ENCODE measurements around the gene R3HDML.

R3HDML gene

GRCh38 chr20:44355498-44356352, 18.9 kb downstream of the R3HDML start, which contains the start of gene HNF4A:
HNF4A (plus strand) TSS chr20:44355699; CDS start chr20:44355805, 106 bp downstream.
- no peak within 1 kb of the TSS for H3K4me3 ChIP-seq (ENCODE audit: low read length)
- TF ChIP-seq CTCF (IDR thresholded peaks at IDR 0.05; ENCODE audit: insufficient read depth, low read depth, low read length, missing control alignments): no peak
- no peak for DNase-seq (ENCODE audit: low read depth)

GRCh38 chr20:44356353-44356723, 19.5 kb downstream of the R3HDML start:
- H3K4me3 ChIP-seq (ENCODE audit: low read length): no peak overlapping the region
- DNase-seq (ENCODE audit: low read depth): no peak
- TF ChIP-seq CTCF (IDR thresholded peaks at IDR 0.05; ENCODE audit: insufficient read depth, low read depth, low read length, missing control alignments): no peak

- TF ChIP-seq CTCF (IDR thresholded peaks at IDR 0.05; ENCODE audit: insufficient read depth, low read depth, low read length, missing control alignments): no peak
- no peak overlapping the region for H3K4me3 ChIP-seq (ENCODE audit: low read length)
- DNase-seq (ENCODE audit: low read depth): no peak
Observed at GRCh38 chr20:44357020-44357419, 20.2 kb downstream of the R3HDML start.

- no peak for DNase-seq (ENCODE audit: low read depth)
- no peak for TF ChIP-seq CTCF (IDR thresholded peaks at IDR 0.05; ENCODE audit: insufficient read depth, low read depth, low read length, missing control alignments)
- H3K4me3 ChIP-seq (ENCODE audit: low read length): no peak overlapping the region
Observed at GRCh38 chr20:44357555-44358125, 20.8 kb downstream of the R3HDML start.

GRCh38 chr20:44358776-44359175, 21.9 kb downstream of the R3HDML start:
- no peak for TF ChIP-seq CTCF (IDR thresholded peaks at IDR 0.05; ENCODE audit: insufficient read depth, low read depth, low read length, missing control alignments)
- no peak for DNase-seq (ENCODE audit: low read depth)
- no peak overlapping the region for H3K4me3 ChIP-seq (ENCODE audit: low read length)

- DNase-seq (ENCODE audit: low read depth): no peak
- no peak for TF ChIP-seq CTCF (IDR thresholded peaks at IDR 0.05; ENCODE audit: insufficient read depth, low read depth, low read length, missing control alignments)
- H3K4me3 ChIP-seq (ENCODE audit: low read length): no peak overlapping the region
Observed at GRCh38 chr20:44360221-44360620, 23.4 kb downstream of the R3HDML start.

All from epithelial cell of esophagus (primary cell).